Liver (tissue), 9 donors: Measurements from ENCODE around the gene THSD4. TPM values are rescaled to one million over a fixed set of nuclear protein-coding genes. Genes with fewer than 3 reads are reported as not detected.

Source experiments
- DNase-seq: peaks from one replicate; pipeline ENCODE4 v3.0.0-alpha.2; 2017; ENCODE audit warnings: low spot score
- H3K27ac ChIP-seq, 2 donors: one replicate each; pipeline ENCODE4 v1.7.0; 2013; ENCODE audit warnings: inconsistent platforms in 2 of 2, low read length in 2 of 2, control low read depth in 1 of 2, low read depth in 1 of 2, mild to moderate bottlenecking in 1 of 2
- H3K27me3 ChIP-seq, 4 donors: one replicate each; pipeline versions ENCODE4 v1.6.1 to v1.7.0; 2013; ENCODE audit warnings: low read length in 3 of 4, inconsistent platforms in 1 of 4, mild to moderate bottlenecking in 1 of 4, moderate library complexity in 1 of 4; ENCODE audit not compliant: control insufficient read depth in 4 of 4, insufficient read depth in 4 of 4
- H3K36me3 ChIP-seq, 4 donors: one replicate each; pipeline versions ENCODE4 v1.6.1 to v1.7.0; 2013; ENCODE audit warnings: low read length in 3 of 4, mild to moderate bottlenecking in 3 of 4, low read depth in 1 of 4, moderate library complexity in 1 of 4; ENCODE audit not compliant: control insufficient read depth in 4 of 4, insufficient read depth in 3 of 4
- H3K4me1 ChIP-seq, 4 donors: one replicate each; pipeline versions ENCODE4 v1.6.1 to v1.7.0; 2013; ENCODE audit warnings: low read length in 3 of 4, mild to moderate bottlenecking in 3 of 4, moderate library complexity in 1 of 4; ENCODE audit not compliant: control insufficient read depth in 4 of 4, insufficient read depth in 4 of 4
- H3K4me3 ChIP-seq, 3 donors: one replicate each; pipeline versions ENCODE4 v1.6.1 to v1.7.0; 2013; ENCODE audit warnings: low read length in 3 of 3, control low read depth in 1 of 3, low read depth in 1 of 3, mild to moderate bottlenecking in 1 of 3
- H3K9ac ChIP-seq, 2 donors: one replicate each; pipeline ENCODE4 v1.7.0; 2013; ENCODE audit warnings: low read length in 2 of 2, mild to moderate bottlenecking in 2 of 2, moderate library complexity in 2 of 2, control low read depth in 1 of 2, low read depth in 1 of 2
- H3K9me3 ChIP-seq, 4 donors: one replicate each; pipeline versions ENCODE4 v1.6.1 to v1.7.0; 2013; ENCODE audit warnings: low read length in 3 of 4; ENCODE audit not compliant: control insufficient read depth in 4 of 4
- EGR1 ChIP-seq, 2 donors: IDR thresholded peaks; 2 replicates each; pipeline ENCODE4 v1.6.1; 2016 to 2018; ENCODE audit warnings: antibody characterized with exemption in 2 of 2, low read depth in 2 of 2
- FOXA1 ChIP-seq: IDR thresholded peaks from 2 replicates; pipeline ENCODE4 v1.6.1; 2016; ENCODE audit warnings: antibody characterized with exemption
- FOXA2 ChIP-seq: IDR thresholded peaks from 2 replicates; pipeline ENCODE4 v1.6.1; 2016; ENCODE audit warnings: antibody characterized with exemption
- GABPA ChIP-seq, 2 donors: IDR thresholded peaks in 1 of 2; conservative IDR thresholded peaks in 1 of 2; 2 replicates each; pipeline ENCODE4 v1.6.1; 2016; ENCODE audit warnings: antibody characterized with exemption in 2 of 2, mild to moderate bottlenecking in 1 of 2, moderate library complexity in 1 of 2
- HNF4A ChIP-seq, 2 donors: conservative IDR thresholded peaks; 2 replicates each; pipeline ENCODE4 v1.6.1; 2016; ENCODE audit warnings: antibody characterized with exemption in 2 of 2, mild to moderate bottlenecking in 2 of 2
- HNF4G ChIP-seq: IDR thresholded peaks from 2 replicates; pipeline ENCODE4 v1.6.1; 2016; ENCODE audit warnings: antibody characterized with exemption
- JUND ChIP-seq, 2 donors: IDR thresholded peaks; 2 replicates each; pipeline ENCODE4 v1.6.1; 2016; ENCODE audit warnings: antibody characterized with exemption in 2 of 2
- NR2F2 ChIP-seq: IDR thresholded peaks from 2 replicates; pipeline ENCODE4 v1.6.1; 2016; ENCODE audit warnings: antibody characterized with exemption
- RAD21 ChIP-seq, 2 donors: IDR thresholded peaks; 2 replicates each; pipeline ENCODE4 v1.6.1; 2016; ENCODE audit warnings: antibody characterized with exemption in 2 of 2, mild to moderate bottlenecking in 2 of 2
- RXRA ChIP-seq, 2 donors: IDR thresholded peaks; 2 replicates each; pipeline ENCODE4 v1.6.1; 2017 to 2018; ENCODE audit warnings: antibody characterized with exemption in 2 of 2, mild to moderate bottlenecking in 1 of 2
- TAF1 ChIP-seq: conservative IDR thresholded peaks from 2 replicates; pipeline ENCODE4 v1.6.1; 2016; ENCODE audit warnings: antibody characterized with exemption, mild to moderate bottlenecking
- YY1 ChIP-seq: IDR thresholded peaks from 2 replicates; pipeline ENCODE4 v1.6.1; 2016; ENCODE audit warnings: antibody characterized with exemption, mild to moderate bottlenecking
- WGBS: extraction: QIAGEN DNeasy Blood & Tissue Kit; methylation state at CpG from one replicate; pipeline ENCODE4 v1.1.7; 2013; 5-methylcytosine and 5-hydroxymethylcytosine counted together
- polyA plus RNA-seq, 2 donors: library from polyadenylated mRNA; stranded (reverse) in 1 of 2; unstranded in 1 of 2; fragments of 200-250 nt in 1 of 2; fragments of >200 nt in 1 of 2; fragmentation: Nextera tagmentation in 1 of 2; extraction: Ambion mirVana in 1 of 2; gene quantifications; one replicate each; pipeline versions ENCODE4 v1.2.1 to v1.2.3, GENCODE V29; 2013 to 2015
- total RNA-seq, 2 donors: library from RNA; depleted of rRNA; stranded (reverse); fragments of >200 nt; gene quantifications; one replicate each; pipeline ENCODE4 v1.2.3, GENCODE V29; 2014
- TF ChIP-seq, protein P1 (sequence below): IDR thresholded peaks from 2 replicates; pipeline ENCODE4 v1.6.1; 2016; ENCODE audit warnings: antibody characterized with exemption
- TF ChIP-seq, protein P2 (sequence below): IDR thresholded peaks from 2 replicates; pipeline ENCODE4 v1.6.1; 2016; ENCODE audit warnings: antibody characterized with exemption, mild to moderate bottlenecking
- TF ChIP-seq, protein P3 (sequence below): fragments of 150-350 bp; IDR thresholded peaks from 2 replicates; pipeline ENCODE4 v1.5.1; 2017; ENCODE audit warnings: improper control_type of control experiment, low read depth, low read length; ENCODE audit not compliant: missing input control
- TF ChIP-seq, protein P4 (sequence below): IDR thresholded peaks from 2 replicates; pipeline ENCODE4 v1.6.1; 2016; ENCODE audit warnings: antibody characterized with exemption
- donor health status: healthy.
- donor health status: healthy.
- donor health status: healthy.
- donor health status: healthy.
- donor health status: healthy.

The THSD4 gene
- total and polyA plus RNA-seq, 4 donors, result 0.23 to 11.5 (median 1.9) TPM

DNA sequence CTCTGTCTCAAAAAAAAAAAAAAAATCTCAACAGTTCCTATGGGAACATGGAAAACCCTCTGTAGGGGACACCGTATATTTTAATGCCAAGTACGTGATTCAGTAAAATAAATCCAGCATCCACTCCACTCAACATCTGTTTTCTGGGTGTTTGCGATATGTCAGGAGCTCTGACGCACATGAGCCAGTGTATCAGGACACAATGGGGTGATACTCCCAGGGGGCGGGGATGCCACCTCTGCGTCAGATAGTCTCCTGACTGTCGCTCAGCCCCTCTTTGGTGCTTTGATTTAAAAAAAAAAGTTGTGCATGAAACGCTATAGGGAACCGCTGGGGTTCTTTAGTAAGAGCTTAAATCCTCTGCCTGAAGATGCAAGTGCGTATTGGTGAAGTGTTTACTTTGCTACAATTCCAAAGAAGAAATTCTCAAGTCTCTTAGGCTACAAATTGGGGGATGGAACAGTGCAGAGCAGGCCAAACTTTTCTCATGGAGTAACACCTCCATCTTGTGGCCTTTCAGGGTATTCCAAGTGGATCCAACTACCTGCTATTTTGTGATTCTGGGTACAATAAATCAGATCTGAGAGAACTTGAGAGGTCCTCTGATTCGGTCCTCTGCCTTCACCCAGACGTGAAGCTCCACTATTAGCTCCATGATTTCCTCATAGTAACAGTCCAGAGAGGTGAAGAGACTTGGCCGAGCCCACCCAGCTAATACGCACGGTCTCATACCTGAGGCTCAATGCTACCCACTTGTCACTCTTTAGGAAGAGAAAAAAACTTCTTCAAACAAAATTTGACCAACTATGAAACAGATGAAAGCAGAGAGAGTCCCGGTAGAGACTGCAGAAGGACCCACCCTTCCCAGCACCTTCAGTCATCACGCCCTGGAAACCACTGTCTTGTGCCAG lies 685.8 kb downstream of the THSD4 start:
- no peaks in the 10 kb centered on the region for H3K9me3 ChIP-seq
- WGBS, result 62% methylated on average over 17 of the region's 17 CpGs
- DNase-seq, result no peak
- no peaks in the 10 kb centered on the region for H3K4me1 ChIP-seq
- no peaks in the 10 kb centered on the region for H3K36me3 ChIP-seq
- no peak overlapping the region for H3K9ac ChIP-seq
- H3K4me3 ChIP-seq, result no peak overlapping the region
- no peak overlapping the region for H3K27ac ChIP-seq
- H3K27me3 ChIP-seq, result no peaks in the 10 kb centered on the region
- no peak for TF ChIP-seq RXRA (IDR thresholded peaks at IDR 0.05)
- TF ChIP-seq, protein P1, sequence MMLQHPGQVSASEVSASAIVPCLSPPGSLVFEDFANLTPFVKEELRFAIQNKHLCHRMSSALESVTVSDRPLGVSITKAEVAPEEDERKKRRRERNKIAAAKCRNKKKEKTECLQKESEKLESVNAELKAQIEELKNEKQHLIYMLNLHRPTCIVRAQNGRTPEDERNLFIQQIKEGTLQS, result no peak
- no peak for TF ChIP-seq FOXA2
- no peak for TF ChIP-seq NR2F2
- no peak for TF ChIP-seq HNF4A (conservative IDR thresholded peaks at IDR 0.05)
- TF ChIP-seq EGR1 (IDR thresholded peaks at IDR 0.05; ENCODE audit: low read depth in 2 of 2), result no peak
- TF ChIP-seq, protein P2, sequence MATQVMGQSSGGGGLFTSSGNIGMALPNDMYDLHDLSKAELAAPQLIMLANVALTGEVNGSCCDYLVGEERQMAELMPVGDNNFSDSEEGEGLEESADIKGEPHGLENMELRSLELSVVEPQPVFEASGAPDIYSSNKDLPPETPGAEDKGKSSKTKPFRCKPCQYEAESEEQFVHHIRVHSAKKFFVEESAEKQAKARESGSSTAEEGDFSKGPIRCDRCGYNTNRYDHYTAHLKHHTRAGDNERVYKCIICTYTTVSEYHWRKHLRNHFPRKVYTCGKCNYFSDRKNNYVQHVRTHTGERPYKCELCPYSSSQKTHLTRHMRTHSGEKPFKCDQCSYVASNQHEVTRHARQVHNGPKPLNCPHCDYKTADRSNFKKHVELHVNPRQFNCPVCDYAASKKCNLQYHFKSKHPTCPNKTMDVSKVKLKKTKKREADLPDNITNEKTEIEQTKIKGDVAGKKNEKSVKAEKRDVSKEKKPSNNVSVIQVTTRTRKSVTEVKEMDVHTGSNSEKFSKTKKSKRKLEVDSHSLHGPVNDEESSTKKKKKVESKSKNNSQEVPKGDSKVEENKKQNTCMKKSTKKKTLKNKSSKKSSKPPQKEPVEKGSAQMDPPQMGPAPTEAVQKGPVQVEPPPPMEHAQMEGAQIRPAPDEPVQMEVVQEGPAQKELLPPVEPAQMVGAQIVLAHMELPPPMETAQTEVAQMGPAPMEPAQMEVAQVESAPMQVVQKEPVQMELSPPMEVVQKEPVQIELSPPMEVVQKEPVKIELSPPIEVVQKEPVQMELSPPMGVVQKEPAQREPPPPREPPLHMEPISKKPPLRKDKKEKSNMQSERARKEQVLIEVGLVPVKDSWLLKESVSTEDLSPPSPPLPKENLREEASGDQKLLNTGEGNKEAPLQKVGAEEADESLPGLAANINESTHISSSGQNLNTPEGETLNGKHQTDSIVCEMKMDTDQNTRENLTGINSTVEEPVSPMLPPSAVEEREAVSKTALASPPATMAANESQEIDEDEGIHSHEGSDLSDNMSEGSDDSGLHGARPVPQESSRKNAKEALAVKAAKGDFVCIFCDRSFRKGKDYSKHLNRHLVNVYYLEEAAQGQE, result no peak
- no peak for TF ChIP-seq YY1
- TF ChIP-seq GABPA (IDR thresholded peaks at IDR 0.05 in 1 of 2, conservative IDR thresholded peaks at IDR 0.05 in 1 of 2), result no peak
- TF ChIP-seq FOXA1, result no peak
- TF ChIP-seq, protein P3, sequence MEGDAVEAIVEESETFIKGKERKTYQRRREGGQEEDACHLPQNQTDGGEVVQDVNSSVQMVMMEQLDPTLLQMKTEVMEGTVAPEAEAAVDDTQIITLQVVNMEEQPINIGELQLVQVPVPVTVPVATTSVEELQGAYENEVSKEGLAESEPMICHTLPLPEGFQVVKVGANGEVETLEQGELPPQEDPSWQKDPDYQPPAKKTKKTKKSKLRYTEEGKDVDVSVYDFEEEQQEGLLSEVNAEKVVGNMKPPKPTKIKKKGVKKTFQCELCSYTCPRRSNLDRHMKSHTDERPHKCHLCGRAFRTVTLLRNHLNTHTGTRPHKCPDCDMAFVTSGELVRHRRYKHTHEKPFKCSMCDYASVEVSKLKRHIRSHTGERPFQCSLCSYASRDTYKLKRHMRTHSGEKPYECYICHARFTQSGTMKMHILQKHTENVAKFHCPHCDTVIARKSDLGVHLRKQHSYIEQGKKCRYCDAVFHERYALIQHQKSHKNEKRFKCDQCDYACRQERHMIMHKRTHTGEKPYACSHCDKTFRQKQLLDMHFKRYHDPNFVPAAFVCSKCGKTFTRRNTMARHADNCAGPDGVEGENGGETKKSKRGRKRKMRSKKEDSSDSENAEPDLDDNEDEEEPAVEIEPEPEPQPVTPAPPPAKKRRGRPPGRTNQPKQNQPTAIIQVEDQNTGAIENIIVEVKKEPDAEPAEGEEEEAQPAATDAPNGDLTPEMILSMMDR, result peak; percentile 97
- TF ChIP-seq HNF4G, result no peak
- no peak for TF ChIP-seq TAF1
- TF ChIP-seq RAD21 (IDR thresholded peaks at IDR 0.05), result peak; percentile 96
- TF ChIP-seq, protein P4, sequence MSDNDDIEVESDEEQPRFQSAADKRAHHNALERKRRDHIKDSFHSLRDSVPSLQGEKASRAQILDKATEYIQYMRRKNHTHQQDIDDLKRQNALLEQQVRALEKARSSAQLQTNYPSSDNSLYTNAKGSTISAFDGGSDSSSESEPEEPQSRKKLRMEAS, result no peak

DNA sequence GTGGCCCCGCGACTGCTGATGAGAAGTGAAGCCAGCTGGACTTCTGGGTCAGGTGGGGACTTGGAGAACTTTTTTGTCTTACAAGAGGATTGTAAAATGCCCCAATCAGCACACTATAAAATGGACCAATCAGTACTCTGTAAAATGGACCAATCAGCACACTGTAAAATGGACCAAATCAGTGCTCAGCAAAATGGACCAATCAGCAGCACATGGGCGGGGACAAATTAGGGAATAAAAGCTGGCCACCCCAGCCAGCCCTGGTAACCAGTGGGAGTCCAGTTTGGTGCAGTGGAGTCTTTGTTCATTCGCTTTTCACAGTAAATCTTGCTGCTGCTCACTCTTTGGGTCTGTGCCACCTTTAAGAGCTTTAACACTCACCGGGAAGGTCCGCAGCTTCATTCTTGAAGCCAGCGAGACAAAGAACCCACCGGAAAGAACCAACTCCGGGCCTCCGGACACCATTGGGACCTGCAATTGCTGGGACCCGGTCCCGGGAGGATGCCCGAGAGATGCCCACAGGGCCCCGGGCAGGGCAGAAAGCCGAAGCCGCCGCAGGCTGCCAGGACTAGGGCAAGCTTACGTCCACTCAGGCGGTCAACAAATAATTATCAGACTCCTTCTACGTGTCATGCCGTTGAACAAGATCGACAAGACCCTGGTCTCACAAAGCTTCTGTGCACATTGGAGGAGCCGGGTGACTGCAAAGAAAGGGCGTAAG lies 686.8 kb downstream of the THSD4 start:
- Histone ChIP-seq H3K9ac (no peak overlapping the region), H3K36me3 (no peaks in the 10 kb centered on the region), H3K4me3 (no peak overlapping the region), H3K4me1 (no peaks in the 10 kb centered on the region), H3K27me3 (no peaks in the 10 kb centered on the region), H3K9me3 (no peaks in the 10 kb centered on the region), H3K27ac (no peak overlapping the region)
- TF ChIP-seq JUND (IDR thresholded peaks at IDR 0.05), result no peak
- TF ChIP-seq, protein P1, result no peak
- TF ChIP-seq, protein P2, result no peak
- no peak for DNase-seq
- WGBS, result 96% methylated on average over 24 of the region's 24 CpGs
